Ramos (cell line): ENCODE data around the gene ADGRG7.

Experiments
- in situ Hi-C: fragments of 300-500 bp; cut with MboI; formaldehyde crosslinking; loops from one replicate; pipeline ENCODE4 v1.14.3; 2022; ENCODE audit warnings: low sequenced_read_pairs; ENCODE audit not compliant: unreplicated experiment

ADGRG7 gene

GRCh38 chr3:100590840-100591147 lies 18.6 kb upstream of the ADGRG7 start:
- in situ Hi-C loops: loop anchor here (10.0 to 25.0 kb wide), 3 partner anchors 253 to 766 kb away; partner anchors contain the start of gene NIT2

GRCh38 chr3:100591411-100591810 lies 18.0 kb upstream of the ADGRG7 start:
- in situ Hi-C loops: loop anchor here (10.0 to 25.0 kb wide), 3 partner anchors 254 to 767 kb away; partner anchors contain the start of gene NIT2

GRCh38 chr3:100600181-100601042 lies 9.0 kb upstream of the ADGRG7 start:
- in situ Hi-C loops: no loop called here

- in situ Hi-C loops: no loop called here
These were observed 6.6 kb upstream of the ADGRG7 start for GRCh38 chr3:100602506-100603444.

GRCh38 chr3:100603469-100603868 lies 5.9 kb upstream of the ADGRG7 start:
- in situ Hi-C loops: no loop called here

- in situ Hi-C loops: no loop called here
These were observed 4.0 kb upstream of the ADGRG7 start for GRCh38 chr3:100605358-100605757.

- in situ Hi-C loops: no loop called here
These were observed 2.4 kb upstream of the ADGRG7 start for GRCh38 chr3:100606894-100607512.

- in situ Hi-C loops: no loop called here
These were observed 562 bp downstream of the ADGRG7 start for GRCh38 chr3:100609963-100610362.

- in situ Hi-C loops: no loop called here
These were observed 1.8 kb downstream of the ADGRG7 start for GRCh38 chr3:100611221-100611620.

GRCh38 chr3:100613721-100614390 lies 4.5 kb downstream of the ADGRG7 start:
- in situ Hi-C loops: no loop called here

GRCh38 chr3:100614941-100615340 lies 5.5 kb downstream of the ADGRG7 start:
- in situ Hi-C loops: no loop called here

- in situ Hi-C loops: no loop called here
These were observed 6.3 kb downstream of the ADGRG7 start for GRCh38 chr3:100615684-100616083.

GRCh38 chr3:100621251-100621650 lies 11.8 kb downstream of the ADGRG7 start:
- in situ Hi-C loops: no loop called here

- in situ Hi-C loops: no loop called here
These were observed 18.1 kb downstream of the ADGRG7 start for GRCh38 chr3:100627491-100627890.

- in situ Hi-C loops: no loop called here
These were observed 20.2 kb downstream of the ADGRG7 start for GRCh38 chr3:100629421-100630127.

- in situ Hi-C loops: no loop called here
These were observed 21.3 kb downstream of the ADGRG7 start for GRCh38 chr3:100630664-100631063.

GRCh38 chr3:100631236-100631635 lies 21.8 kb downstream of the ADGRG7 start:
- in situ Hi-C loops: no loop called here

GRCh38 chr3:100634493-100635272 lies 25.3 kb downstream of the ADGRG7 start:
- in situ Hi-C loops: no loop called here

- in situ Hi-C loops: no loop called here
These were observed 25.9 kb downstream of the ADGRG7 start for GRCh38 chr3:100635273-100635701.
